IPS DF 6.9 (cell line): ENCODE measurements around the gene DLGAP5.

Experiments
- DNase-seq: peaks from one replicate; pipeline ENCODE4 v3.0.0-alpha.2; 2013; ENCODE audit warnings: low read depth, low spot score
- H3K27ac ChIP-seq: one replicate; pipeline ENCODE4 v1.5.1; 2013; ENCODE audit warnings: low read length, control low read depth
- H3K27me3 ChIP-seq: 2 replicates; pipeline ENCODE4 v1.6.1; 2013; ENCODE audit warnings: mild to moderate bottlenecking, low read length; ENCODE audit not compliant: control insufficient read depth, insufficient read depth
- H3K36me3 ChIP-seq: 2 replicates; pipeline ENCODE4 v1.6.1; 2013; ENCODE audit warnings: low read length; ENCODE audit not compliant: control insufficient read depth, insufficient read depth
- H3K4me1 ChIP-seq: 2 replicates; pipeline ENCODE4 v1.6.1; 2013; ENCODE audit warnings: low read length; ENCODE audit not compliant: control insufficient read depth, insufficient read depth
- H3K4me3 ChIP-seq: 2 replicates; pipeline ENCODE4 v1.5.1; 2013; ENCODE audit warnings: mild to moderate bottlenecking, low read length
- H3K9me3 ChIP-seq: 2 replicates; pipeline ENCODE4 v1.6.1; 2013; ENCODE audit warnings: low read length, inconsistent platforms; ENCODE audit not compliant: control insufficient read depth, insufficient read depth
- WGBS: extraction: QIAGEN DNeasy Blood & Tissue Kit; methylation state at CpG from one replicate; pipeline ENCODE4 v1.1.7; 2013; ENCODE audit warnings: mixed read lengths, missing lambda C conversion rate; ENCODE audit not compliant: insufficient read length, insufficient coverage; 5-methylcytosine and 5-hydroxymethylcytosine counted together

Gene DLGAP5

GRCh38 chr14:55191203-55192053, at the start of gene DLGAP5:
Gene DLGAP5, minus strand, starts transcription at chr14:55191585. Its CDS starts 2,406 bp downstream, at chr14:55189179.
- no CpG with 5 or more reads among the region's 46 CpGs for WGBS
- H3K36me3 ChIP-seq, result no peaks in the 10 kb centered on the region; the same call in 1 of the 2 replicates
- H3K27me3 ChIP-seq, result no peaks in the 10 kb centered on the region
- peak; percentile 96 for DNase-seq
- H3K27ac ChIP-seq, result no peak within 1 kb of the TSS
- no peaks in the 10 kb centered on the region for H3K4me1 ChIP-seq
- H3K4me3 ChIP-seq, result peak within 1 kb of the TSS; percentile 71
- no peaks in the 10 kb centered on the region for H3K9me3 ChIP-seq

- Histone ChIP-seq H3K4me1 (peaks cover 2% of the 10 kb centered on the region; the same call in 1 of the 2 replicates), H3K36me3 (no peaks in the 10 kb centered on the region), H3K4me3 (no peak overlapping the region), H3K27ac (no peak overlapping the region), H3K9me3 (no peaks in the 10 kb centered on the region), H3K27me3 (no peaks in the 10 kb centered on the region; the same call in 1 of the 2 replicates)
- WGBS, result no CpG with 5 or more reads among the region's 33 CpGs
- DNase-seq, result peak; percentile 16
Measured at GRCh38 chr14:55240526-55241178, 49.3 kb upstream of the DLGAP5 start.

GRCh38 chr14:55239320-55239719, 47.9 kb upstream of the DLGAP5 start:
- Histone ChIP-seq H3K4me1 (peaks cover 2% of the 10 kb centered on the region; the same call in 1 of the 2 replicates), H3K36me3 (no peaks in the 10 kb centered on the region), H3K4me3 (no peak overlapping the region), H3K9me3 (no peaks in the 10 kb centered on the region), H3K27me3 (no peaks in the 10 kb centered on the region; the same call in 1 of the 2 replicates), H3K27ac (no peak overlapping the region)
- no peak for DNase-seq
- no CpG with 5 or more reads among the region's 1 CpG for WGBS

DNA sequence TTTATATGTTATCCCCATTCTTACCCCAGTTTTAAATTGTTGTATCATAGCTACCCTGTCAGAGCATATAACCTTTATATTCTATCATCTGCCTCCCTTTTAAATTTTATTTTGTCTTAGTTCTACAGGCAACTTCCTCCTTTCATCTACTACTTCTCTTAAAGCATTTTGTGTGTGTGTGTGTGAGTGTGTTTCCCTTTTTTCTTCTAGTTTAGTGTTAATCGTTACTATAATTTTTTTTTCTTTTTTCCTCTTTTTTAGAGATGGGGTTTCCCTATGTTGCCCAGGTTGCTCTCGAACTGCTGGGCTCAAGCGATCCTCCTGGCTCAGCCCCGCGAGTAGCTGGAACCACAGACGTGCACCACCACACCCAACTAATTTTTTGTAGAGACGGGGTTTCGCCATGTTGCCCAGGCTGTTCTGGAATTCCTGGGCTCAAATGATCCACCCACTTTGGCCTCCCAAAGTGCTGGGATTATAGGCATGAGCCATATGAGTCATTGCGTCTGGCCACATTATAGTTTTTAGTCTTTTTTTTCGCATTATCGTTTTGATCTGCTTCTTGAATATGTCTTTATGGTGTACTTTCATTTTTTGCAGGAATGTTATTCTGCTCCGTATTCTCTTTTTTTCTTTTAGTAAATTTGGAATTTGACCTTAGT, 46.8 kb upstream of the DLGAP5 start:
- H3K4me1 ChIP-seq, result peaks cover 2% of the 10 kb centered on the region; the same call in 1 of the 2 replicates
- no peak overlapping the region for H3K4me3 ChIP-seq
- no peaks in the 10 kb centered on the region for H3K36me3 ChIP-seq
- no CpG with 5 or more reads among the region's 12 CpGs for WGBS
- no peaks in the 10 kb centered on the region for H3K9me3 ChIP-seq
- H3K27me3 ChIP-seq, result no peaks in the 10 kb centered on the region; the same call in 1 of the 2 replicates
- no peak overlapping the region for H3K27ac ChIP-seq
- no peak for DNase-seq

DNA sequence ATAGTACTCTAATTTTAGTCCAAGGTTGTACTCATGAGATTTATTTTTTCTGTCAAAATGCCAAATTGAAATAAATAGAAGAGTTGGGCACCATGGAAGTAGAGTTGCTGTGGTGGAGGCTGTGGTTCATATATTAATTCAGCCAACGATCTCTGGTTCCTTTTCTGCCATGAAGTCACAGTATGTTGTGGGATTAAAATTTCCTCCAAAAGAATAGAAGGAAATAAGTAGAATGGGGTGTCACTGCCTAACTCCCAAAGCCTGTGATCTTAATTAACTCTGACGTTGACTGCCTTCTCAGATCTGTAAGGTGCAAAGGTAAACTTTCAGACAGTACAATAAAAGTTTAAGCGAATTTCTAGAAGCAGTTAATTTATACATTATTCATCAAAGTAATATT, 42.2 kb upstream of the DLGAP5 start:
- Histone ChIP-seq H3K9me3 (no peaks in the 10 kb centered on the region), H3K27ac (no peak overlapping the region), H3K4me3 (no peak overlapping the region), H3K36me3 (no peaks in the 10 kb centered on the region), H3K27me3 (no peaks in the 10 kb centered on the region), H3K4me1 (no peaks in the 10 kb centered on the region)
- WGBS, result no CpG with 5 or more reads among the region's 3 CpGs
- no peak for DNase-seq

DNA sequence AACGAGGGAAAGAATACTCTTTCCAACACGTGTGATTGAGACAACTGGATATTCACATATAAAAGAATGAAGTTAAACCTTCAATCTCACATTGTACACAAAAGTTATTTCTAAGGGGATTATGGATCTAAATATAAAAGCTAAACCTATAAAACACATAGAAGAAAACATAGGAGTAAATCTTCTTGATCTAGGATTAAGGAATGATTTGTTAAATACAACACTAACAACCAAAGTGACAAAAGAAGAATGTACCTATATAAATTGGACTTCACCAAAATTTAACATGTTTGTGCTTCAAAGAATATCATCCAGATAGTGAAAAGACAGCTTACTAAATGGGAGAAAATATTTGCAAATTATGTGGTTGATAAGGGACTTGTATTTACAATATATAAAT, 36.9 kb upstream of the DLGAP5 start:
- Histone ChIP-seq H3K27me3 (no peaks in the 10 kb centered on the region), H3K9me3 (no peaks in the 10 kb centered on the region), H3K4me1 (no peaks in the 10 kb centered on the region), H3K4me3 (no peak overlapping the region), H3K27ac (no peak overlapping the region), H3K36me3 (no peaks in the 10 kb centered on the region)
- no CpG with 5 or more reads among the region's 2 CpGs for WGBS
- DNase-seq, result no peak

GRCh38 chr14:55223364-55223763, 32.0 kb upstream of the DLGAP5 start:
- Histone ChIP-seq H3K4me1 (no peaks in the 10 kb centered on the region), H3K27me3 (no peaks in the 10 kb centered on the region), H3K4me3 (no peak overlapping the region), H3K27ac (no peak overlapping the region), H3K9me3 (no peaks in the 10 kb centered on the region), H3K36me3 (no peaks in the 10 kb centered on the region)
- DNase-seq, result no peak

DNA sequence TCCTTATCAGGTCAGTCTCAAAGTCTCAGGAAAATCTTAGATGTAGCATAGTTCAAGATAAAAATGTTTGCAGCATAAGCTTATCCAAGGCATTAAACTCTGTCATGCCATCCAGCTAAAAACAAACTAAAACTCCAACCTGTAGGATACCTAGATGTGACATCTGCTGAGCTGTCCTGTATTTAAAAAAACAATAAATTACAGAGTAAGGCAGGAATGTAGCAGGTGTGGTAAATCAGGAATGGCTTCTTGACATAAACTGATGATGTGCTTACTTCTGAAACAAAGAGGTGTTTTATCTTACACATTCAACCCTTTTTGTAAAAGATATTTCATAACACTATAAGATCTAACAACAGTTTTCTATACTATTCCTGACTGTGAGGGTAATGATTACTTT, 30.6 kb upstream of the DLGAP5 start:
- no peaks in the 10 kb centered on the region for H3K4me1 ChIP-seq
- no peak overlapping the region for H3K4me3 ChIP-seq
- no peaks in the 10 kb centered on the region for H3K9me3 ChIP-seq
- H3K36me3 ChIP-seq, result no peaks in the 10 kb centered on the region
- no peak for DNase-seq
- no peaks in the 10 kb centered on the region for H3K27me3 ChIP-seq
- no peak overlapping the region for H3K27ac ChIP-seq

DNA sequence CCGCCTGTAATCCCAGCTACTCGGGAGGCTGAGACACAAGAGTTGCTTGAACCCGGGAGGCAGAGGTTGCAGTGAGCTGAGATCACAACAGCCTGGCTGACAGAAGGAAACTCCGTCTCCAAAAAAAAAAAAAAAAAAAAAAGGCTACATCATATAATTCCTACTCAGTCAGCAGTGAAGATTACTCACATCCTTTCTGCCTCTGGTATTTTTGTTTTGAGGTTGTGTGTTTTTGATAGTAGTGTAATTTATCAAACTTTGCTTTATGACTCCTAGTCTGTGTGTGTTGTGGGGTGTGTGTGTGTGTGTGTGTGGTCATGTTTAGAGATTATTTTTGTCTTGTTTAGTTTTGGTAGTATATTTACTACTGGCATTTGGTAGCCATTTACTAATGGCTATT, 29.8 kb upstream of the DLGAP5 start:
- no peak overlapping the region for H3K27ac ChIP-seq
- H3K27me3 ChIP-seq, result no peaks in the 10 kb centered on the region
- no CpG with 5 or more reads among the region's 4 CpGs for WGBS
- no peaks in the 10 kb centered on the region for H3K4me1 ChIP-seq
- no peak for DNase-seq
- H3K36me3 ChIP-seq, result no peaks in the 10 kb centered on the region
- H3K4me3 ChIP-seq, result no peak overlapping the region
- no peaks in the 10 kb centered on the region for H3K9me3 ChIP-seq

GRCh38 chr14:55220230-55220629, 28.8 kb upstream of the DLGAP5 start:
- Histone ChIP-seq H3K27me3 (no peaks in the 10 kb centered on the region), H3K9me3 (no peaks in the 10 kb centered on the region), H3K36me3 (no peaks in the 10 kb centered on the region), H3K4me3 (no peak overlapping the region), H3K27ac (no peak overlapping the region), H3K4me1 (no peaks in the 10 kb centered on the region)
- no peak for DNase-seq
- WGBS, result no CpG with 5 or more reads among the region's 1 CpG
